Cerebellar cortex (tissue), 1 donor: ENCODE data around the gene ORC5.
"Not testable (repeated sequence)": the region's sequence is repeated elsewhere in the genome, so short reads cannot be mapped to it uniquely, and the experiment has no call there.

ENCODE experiments used
- DNase-seq: peaks from one replicate; pipeline ENCODE4 v3.0.0-alpha.2; 2015; ENCODE audit warnings: low spot score

ORC5 gene

GRCh38 chr7:104207731-104208420 lies at the start of gene ORC5:
ORC5 (minus strand) TSS chr7:104208013; CDS start chr7:104207904, 109 bp downstream.
- DNase-seq = peak; percentile 82

GRCh38 chr7:104255616-104256015 lies 47.8 kb upstream of the ORC5 start:
- DNase-seq = no peak

DNA sequence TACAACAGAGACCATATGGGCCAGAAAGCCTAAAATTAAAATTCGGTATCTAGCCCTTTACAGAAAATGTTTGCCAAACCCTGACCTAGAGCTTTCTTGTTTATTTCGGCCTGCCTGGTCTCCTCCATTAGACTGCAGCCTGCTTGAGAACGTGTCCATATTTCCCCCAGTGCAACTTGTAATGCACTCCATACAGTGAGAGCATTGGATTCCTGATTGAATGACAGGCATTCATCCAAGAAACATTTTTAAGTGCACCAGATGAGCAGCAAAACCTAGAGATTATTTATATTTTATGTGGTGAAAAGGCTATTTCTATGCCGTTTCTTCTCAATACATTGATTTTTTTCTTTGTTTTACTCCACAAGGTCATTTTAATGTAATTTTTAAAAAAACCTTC lies 47.4 kb upstream of the ORC5 start:
- no peak for DNase-seq

DNA sequence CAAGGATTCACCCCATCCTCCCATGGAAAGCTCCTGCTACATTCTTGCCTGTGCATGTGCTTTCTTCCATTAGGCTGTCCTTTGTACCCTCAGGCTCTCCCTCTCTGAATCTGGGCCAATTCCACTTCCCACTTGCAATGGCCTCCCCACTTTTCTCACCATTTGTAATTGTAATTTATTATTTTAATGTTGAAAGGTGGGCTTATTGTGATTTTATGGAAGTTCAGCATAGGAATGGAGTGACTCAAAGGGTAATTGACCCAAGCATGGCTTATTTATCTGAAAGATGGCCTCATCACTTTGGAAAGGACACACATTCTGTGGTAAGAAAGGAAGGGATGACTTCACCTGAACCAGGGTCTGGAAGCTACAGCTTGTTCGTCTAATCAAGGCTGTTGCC lies 46.9 kb upstream of the ORC5 start:
- no peak for DNase-seq

GRCh38 chr7:104252409-104253134 lies 44.8 kb upstream of the ORC5 start:
- peak; percentile 23 for DNase-seq

DNA sequence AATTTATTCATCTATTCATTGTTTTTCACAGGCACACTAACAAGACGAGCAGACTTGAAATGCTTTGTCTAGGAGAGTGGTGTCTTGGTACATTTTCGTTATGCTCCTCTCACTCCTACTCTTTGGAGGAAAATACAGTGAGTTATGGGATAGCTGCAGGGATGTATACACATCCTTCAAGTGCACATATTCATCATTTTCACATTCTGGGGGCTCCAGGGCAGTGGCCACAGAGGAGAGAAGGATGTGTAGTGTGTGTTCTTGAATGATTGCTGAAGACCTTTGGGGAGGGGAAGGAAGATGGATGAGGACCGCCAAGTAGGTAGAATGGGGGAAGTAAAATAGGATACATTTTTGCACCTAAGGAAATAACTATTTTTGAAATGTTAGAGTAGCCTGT lies 34.8 kb upstream of the ORC5 start:
- DNase-seq = no peak

GRCh38 chr7:104241538-104242209 lies 33.9 kb upstream of the ORC5 start:
- no peak for DNase-seq

GRCh38 chr7:104241135-104241534 lies 33.3 kb upstream of the ORC5 start:
- DNase-seq = no peak

- peak; percentile 69 for DNase-seq
Observed at GRCh38 chr7:104240401-104240800, 32.6 kb upstream of the ORC5 start.

DNA sequence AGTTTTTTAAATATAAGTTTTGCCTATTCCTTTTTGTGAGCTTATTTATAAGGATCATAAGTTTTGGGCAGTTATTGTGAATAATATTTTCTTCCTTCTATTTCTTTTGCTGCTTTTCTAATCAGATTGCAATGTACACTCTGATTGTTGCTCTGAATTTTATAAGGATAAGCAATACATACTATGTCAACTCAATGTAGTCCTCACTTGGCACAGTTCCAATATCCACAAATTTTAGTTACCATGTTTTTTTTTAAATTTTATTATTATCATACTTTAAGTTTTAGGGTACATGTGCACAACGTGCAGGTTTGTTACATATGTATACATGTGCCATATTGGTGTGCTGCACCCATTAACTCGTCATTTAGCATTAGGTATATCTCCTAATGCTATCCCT lies 27.2 kb upstream of the ORC5 start:
- DNase-seq = not testable (repeated sequence)

GRCh38 chr7:104231054-104232046 lies 23.5 kb upstream of the ORC5 start:
- peak; percentile 74 for DNase-seq

- DNase-seq = no peak
Observed at GRCh38 chr7:104230606-104231005, 22.8 kb upstream of the ORC5 start.

DNA sequence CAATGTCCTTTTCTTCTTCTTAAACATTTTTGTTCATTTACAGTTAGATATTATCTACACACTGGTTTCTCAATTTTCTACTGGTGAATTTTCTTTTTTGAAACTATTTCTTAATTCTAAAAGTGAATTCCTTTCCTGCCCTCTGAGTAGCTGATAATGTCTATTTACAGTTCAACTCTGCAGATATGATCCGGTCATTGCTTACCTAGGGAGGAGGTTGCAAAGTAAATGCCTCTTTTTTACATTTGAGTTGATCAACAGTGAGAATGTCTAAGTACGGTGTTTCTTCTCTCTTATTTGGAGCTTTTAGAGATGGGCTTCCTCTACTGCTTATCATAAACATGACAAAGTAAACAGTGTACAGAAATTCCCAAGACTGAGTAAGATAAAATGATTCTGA lies 20.6 kb upstream of the ORC5 start:
- DNase-seq = no peak

- no peak for DNase-seq
Observed at GRCh38 chr7:104225451-104225850, 17.6 kb upstream of the ORC5 start.

DNA sequence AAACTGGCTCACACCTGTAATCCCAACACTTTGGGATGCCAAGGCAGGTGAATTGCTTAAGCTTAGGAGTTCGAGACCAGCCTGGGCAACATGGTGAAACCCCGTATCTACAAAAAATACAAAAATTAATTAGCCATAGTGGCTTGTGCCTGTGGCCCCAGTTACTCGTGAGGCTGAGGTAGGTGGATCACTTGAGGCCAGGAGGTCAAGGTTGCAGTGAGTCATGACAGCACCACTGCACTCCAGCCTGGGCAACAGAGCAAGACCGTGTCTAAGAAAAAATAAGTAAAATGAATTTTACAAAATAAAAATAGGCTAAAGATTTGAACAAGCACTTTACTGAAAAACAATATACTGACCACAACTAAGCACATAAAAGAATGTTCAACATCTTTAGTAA lies 9.8 kb upstream of the ORC5 start:
- DNase-seq = no peak

- DNase-seq = no peak
Observed at GRCh38 chr7:104209063-104209462, 1.2 kb upstream of the ORC5 start.

DNA sequence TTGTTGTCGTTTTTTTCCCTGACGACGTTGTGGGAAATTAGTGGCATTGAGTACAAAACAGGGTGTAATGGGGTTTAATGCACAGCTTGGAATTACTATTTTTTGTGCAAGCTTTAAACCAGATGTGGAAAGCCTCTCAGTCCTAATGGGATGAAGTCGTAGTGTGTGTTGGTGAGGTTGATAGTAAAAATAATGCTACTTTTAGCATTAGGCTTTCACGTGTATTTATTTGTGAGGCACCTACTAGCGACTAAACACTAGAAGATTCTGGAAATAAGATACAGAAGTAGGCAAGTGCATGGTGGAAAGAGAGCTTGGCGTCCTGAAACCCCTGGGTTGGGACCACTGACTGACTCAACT lies 588 bp upstream of the ORC5 start:
- no peak for DNase-seq

DNA sequence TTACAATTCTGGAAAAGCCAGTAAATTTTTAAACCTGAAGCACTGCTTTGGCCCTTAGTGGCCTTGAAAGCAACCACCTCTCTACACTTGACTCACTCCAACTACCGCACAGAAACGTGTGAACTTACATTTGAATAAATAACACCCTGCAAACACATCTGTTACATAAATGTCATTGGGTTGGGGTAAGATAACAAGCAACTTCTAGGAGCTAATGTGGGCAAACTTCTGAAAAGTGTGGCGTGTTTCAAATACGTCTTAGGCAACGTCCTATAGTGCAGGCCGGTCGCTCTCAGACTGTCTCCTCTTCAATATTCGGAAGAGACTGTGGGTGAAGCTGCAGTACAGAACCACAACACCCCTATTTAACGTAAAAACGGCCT lies 474 bp downstream of the ORC5 start:
- DNase-seq = no peak

DNA sequence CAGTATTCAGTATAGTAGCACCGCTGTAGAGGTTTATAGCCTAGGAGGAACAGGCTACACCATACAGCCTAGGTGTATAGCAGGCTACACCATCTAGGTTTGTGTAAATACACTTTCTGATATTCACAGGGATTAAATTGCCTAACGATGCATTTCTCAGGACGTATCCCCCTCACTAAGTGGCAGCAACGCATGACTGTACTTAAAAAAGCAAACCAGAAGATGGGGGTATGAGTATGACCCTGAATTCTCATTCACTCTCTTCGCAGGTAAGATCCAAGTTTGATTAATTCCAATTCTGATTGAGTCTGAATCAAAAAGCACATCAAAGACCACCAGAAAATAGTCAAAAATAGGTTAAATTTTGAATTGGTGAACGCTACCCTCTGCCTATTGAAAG lies 972 bp downstream of the ORC5 start:
- no peak for DNase-seq

- no peak for DNase-seq
Observed at GRCh38 chr7:104198673-104199278, 9.0 kb downstream of the ORC5 start.

DNA sequence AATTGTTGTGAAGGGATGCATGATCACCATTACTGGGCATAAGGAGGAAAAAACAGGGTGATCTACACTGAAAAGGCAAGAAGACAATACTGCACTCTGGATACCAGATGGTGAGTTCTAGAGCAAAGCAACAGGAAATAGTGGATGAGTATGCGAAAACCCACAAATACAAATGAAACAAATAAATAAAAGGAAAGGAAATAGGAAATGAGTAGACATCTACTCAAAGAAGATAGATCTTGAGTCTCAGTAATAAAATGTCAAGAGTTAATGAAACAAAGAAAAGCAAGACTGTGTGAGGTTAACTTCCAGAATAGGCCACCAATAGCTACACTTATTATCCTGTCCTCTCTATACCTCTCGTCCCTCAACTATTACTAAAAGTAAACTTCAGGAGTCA lies 11.7 kb downstream of the ORC5 start:
- DNase-seq = no peak

DNA sequence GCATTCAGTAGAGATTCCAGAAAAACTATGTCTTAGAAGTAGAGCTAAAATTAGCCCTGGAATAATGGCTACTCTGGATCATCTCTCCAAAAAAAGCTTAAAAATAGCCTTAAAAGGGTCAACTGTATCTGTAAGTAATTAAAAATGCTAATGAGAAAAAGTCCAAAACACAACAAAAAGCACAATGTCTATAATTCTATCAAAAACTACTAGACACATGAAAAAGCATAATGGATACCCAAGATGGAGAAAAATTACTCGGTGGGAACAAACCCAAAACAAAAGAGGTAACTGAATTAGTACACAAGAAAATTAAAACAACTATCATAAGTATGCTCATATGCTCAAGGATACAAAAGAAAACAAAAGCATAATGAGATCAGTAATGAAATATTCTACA lies 15.4 kb downstream of the ORC5 start:
- no peak for DNase-seq
